AG08395 (cell line): Measurements from ENCODE around the gene ZC3H18.
A peak's percentile ranks its signal among the peaks of the same experiment; 100 is the strongest.

Experiments used
- DNase-seq: peaks from one replicate; pipeline ENCODE4 v3.0.0; 2012; ENCODE audit warnings: mixed read lengths, low spot score

ZC3H18 gene

DNA sequence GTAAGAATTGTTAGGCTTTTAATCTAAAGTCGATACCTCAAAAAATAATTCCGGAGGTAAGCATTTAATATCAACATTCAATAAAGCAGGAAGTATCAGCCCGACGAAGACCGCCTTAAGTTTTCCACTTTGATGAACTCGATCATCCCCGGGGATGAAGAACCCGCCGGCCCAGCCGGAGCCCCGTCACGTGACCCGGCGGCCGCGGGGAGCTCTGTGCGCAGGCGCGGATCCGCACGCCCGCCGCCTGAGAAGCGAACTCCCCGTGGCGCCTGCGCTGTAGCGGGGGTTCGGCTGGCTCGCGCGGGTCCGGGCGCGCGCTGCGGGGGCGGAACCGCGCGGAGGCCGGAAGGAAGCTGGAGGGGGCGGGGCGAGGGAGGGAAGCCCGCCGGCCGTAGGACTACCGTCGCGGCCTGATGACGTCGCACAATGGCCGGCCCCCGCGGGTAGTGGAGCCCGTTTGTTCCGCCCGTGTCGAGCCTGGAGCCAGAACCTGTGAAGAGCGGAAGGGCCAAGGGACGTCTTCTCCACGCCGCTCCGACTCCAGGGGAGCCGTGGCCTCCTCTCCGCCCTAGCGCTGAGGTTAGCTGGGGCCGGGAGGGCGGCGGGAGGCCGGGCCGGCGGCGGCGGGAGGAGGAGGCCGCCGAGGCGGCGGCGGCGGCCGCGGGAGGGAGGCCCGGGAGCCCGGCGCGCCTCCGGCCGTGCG is at the start of gene ZC3H18:
ZC3H18 (plus strand) TSS at position 419 of the 706 bp plus-strand sequence. CDS start 6,721 bp downstream, outside the sequence.
- DNase-seq, result peak; percentile 100

DNA sequence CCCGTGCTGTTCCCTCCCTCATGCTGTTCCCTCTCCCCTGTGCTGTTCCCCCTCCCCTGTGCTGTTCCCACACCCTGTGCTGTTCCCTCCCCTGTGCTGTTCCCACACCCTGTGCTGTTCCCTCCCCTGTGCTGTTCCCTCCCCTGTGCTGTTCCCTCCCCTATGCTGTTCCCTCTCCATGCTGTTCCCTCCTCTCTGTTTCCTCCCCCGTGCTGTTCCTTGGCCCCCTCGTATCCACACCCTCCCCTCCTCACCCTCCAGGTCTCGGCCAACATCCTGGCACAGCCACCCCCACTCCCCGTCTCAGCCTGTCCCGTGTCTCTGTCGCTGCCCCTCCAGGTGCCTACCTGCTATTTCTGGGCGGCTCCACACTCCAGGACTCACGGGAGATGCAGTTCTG is 48.5 kb upstream of the ZC3H18 start:
- DNase-seq, result no peak

DNA sequence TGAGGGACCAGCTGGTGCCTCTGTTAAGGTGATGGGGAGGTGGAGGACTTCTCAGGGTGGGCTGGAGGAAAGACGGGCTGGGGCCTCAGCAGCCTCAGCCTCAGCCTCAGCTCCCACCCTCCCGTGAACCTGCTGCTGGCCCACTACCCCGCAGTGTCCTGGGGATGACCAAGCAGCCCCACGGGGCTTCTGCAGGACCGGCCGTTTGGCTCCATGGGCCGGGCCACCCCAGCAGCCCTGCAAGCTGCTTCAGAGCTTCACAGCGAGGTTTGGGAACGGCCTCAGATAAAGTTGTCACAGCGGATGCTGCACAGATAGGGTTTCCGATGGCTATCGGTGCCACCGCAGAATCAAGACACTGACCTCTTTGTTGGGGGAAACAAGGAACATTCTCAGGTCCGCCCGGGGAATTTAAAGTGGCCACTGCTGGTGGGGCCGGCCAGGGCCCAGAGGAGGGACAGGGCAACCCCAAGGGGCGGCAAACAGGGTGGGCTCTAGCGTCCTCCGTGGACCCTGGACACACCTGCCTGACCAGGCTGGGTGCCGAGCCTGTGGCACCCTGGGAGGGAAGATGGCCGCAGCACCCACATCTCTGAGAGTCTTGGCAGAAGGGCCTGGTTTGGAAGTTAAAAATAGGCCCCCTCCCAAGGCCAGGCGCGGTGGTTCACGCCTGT is 47.8 kb upstream of the ZC3H18 start:
- no peak for DNase-seq

DNA sequence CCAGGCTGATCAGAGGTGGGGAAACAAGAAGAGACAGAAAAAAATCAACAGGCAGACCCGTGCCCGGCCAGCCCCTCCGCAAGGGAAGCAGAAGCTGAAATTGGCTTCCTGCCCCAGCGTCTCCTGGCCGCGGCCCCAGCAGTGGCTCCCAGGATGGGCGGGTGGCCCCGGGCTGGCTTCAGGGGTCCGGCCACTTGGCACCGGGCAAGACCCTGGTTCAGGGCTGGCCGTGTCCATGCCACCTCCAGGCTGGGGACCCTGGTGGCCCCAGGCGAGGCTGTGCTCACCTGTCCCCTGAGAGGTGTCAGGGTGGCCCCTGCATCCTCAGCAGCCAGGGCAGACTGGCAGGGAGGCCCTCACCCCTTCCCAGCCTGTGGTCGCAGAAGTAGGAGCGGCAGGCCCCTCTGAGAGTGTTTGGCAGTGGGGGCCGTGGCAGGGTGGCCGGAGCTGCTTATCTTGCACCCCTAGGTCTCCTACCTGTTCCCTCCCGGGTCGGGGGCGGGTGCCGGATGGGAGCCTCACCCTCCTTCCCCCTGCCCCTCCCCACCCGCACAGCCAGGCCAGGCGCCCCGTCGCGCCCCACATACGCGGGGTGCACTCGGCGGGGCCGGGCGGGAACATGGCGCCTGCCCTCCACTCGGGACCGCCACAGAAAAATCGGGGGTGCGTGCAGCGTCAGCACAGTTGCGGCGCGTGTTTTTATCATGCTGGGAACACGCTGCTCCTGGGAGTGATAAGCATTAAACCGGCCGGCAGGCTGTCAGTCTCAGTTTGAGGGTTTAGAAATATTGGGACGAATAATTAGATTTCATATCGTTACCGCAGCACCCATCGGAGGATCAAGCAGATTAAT is 46.7 kb upstream of the ZC3H18 start:
- DNase-seq, result no peak

DNA sequence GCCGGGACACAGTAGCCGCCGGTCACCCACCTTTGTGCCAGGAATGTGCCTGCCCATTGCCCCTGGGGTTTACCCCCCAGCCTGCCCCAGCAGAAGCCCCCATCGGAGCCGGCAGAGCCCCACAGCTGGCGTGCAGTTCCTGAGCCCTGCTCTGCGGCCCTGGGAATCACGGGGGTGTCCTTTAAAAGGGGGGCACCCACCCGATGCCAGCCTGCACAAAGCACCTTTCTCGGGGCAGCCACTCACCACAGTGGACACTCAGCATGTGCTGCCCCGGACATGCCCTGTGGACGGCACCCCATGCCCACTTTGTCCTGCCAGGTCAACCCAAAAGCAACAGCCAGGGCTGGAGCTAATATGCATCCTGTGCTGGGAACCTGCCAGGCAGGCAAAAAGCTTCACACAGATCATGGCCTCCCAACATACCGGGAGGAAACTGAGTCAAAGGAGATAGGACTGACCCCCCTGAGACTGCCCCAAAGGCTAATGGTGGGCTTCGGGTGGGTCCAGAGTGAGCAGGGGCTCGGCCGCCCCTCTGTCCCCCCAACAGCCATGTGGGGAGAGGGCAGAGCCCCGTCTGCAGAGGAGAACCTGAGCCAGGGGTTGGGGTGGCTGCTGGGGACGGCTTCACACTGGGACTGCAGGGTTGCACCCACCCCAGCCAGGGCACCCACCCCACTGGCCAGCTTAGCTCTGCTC is 45.8 kb upstream of the ZC3H18 start:
- no peak for DNase-seq

DNA sequence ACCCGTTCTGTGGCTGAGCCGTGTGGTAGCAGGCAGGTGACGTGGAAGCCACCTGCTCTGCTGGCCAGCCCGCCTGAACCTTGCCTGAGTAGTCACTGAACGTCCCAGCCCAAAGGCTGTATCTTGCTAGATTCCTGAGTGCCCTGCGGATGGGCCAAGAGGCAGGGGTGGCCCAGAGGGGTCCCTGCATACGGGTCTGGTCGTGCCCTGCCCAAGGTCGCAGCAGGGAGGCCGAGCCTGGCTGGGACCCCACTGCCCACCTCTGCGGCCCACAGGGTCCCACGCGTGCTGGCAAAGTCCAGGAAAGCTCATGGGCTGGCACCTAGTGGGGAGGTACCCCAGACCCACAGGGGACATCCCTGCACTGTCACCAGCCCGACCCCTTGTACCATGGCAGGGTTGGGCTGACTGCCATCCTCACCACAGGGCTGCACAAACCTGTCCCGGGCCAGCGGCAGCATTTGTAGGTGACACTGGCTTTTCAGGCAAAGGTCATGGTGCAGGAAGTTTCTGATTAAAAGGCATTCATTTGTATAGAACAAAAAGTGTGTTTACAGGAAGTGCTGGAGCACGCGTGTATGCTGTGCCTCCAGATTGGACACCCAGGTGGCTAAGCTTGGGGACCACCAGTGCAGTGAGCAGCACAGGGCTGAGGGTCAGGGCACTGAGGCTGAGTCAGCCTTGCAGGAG is 45.1 kb upstream of the ZC3H18 start:
- no peak for DNase-seq

DNA sequence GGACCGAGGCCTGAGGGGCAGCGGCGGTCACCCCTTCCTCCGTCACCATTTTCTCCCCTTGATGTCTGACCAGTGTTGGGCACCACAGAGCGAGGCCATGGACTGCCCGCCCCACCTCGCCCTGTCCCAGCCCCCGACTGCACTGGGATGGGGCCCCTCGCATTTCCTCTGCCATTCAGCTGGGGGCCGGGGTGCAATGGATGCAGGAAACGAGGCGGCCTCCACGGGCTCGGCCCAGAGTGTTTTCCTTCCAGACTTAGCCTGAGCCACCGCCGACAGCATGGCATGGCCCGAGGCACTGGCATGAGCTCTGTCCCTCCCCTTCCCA is 44.6 kb upstream of the ZC3H18 start:
- DNase-seq, result no peak

DNA sequence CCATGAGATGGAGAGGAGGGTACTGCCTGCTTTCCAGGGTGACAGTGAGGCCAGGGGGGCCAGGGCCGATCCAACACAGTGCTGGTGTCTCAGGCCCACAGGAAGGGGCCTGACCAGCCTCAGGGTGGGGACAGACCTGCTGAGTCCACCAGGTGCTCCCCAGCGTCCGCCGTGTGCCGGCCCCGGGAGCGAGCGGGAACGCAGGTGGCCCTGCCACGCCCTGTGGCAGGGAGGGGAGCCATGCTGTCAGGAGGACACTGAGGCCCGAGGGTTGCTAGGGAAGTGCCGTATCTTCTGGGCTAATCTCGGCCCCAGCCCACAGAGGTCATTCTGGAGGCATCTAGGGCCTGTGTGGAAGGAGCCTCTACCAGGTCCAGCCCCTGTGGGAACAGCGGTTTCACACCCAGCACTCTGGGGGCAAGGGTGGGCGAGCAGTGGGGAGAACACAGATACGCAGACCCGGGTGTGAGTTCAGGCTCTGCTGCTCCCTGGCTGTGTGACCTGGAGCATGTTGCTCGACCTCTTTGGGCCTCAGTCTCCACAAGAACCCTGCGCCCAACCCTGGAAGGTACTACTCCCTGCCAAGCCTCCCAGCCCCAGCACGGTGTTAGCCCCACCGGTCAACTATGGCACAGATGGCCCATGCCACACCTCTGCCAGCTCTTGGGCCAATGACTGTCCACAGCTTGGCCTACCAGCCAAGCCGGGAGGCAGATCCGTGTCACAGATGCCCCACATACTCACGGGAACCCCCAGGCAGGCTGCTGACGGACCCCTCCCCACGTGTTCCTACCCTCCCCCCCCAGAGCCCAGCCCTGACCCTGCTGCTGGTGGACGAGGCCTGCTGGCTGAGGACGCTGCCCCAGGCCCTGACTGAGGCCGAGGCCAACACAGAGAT is 43.9 kb upstream of the ZC3H18 start:
- DNase-seq, result no peak

DNA sequence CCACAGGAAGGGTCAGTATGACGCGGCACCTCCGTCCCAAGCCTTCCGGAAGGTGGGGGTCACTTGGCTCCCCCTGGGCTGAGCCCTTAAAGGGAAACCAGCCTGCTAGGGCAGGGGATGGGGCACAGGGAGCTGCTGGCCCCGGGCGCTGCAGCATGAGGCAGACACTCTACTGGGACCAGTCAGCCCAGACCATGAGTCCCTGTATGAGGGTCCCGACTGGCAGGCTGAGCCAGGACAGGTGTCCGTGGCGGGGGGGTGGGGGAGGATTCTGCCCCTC is 43.4 kb upstream of the ZC3H18 start:
- no peak for DNase-seq

DNA sequence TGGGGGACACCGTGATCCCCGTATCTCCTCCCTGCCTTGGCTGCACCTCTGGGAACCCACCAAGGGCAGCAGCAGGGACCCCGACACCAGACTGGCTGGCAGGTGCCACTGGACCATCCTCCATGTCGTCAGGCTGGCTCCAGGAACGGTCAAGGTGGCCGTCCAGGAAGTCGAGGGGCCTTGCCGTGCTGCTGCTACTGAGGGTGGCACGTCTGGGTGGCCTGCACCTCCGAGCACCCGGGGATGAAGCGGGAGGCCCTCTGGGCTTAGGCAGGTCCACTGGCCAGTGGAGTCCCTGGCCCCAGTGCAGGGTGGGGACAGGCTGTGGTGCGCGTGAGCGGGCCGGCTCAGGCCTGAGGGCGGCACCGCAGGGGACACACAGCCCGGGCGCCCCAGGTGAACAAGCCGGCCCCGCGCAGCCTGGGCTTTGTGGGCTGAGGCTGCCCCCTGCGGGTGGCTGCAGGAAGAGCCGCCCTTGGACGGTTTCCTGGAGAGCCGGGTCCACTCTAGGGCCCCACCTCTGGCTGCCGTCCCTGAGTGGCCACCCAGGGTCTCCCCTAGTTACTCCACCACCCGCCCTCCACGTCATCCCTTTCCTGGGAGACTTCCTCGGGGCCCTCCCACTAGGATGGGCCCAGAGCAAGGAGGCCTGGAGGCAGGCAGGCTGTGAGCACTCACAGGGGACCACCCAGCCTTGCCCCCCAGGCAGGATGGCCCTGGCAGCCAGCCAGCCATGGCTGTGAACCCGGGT is 42.8 kb upstream of the ZC3H18 start:
- DNase-seq, result peak; percentile 79

DNA sequence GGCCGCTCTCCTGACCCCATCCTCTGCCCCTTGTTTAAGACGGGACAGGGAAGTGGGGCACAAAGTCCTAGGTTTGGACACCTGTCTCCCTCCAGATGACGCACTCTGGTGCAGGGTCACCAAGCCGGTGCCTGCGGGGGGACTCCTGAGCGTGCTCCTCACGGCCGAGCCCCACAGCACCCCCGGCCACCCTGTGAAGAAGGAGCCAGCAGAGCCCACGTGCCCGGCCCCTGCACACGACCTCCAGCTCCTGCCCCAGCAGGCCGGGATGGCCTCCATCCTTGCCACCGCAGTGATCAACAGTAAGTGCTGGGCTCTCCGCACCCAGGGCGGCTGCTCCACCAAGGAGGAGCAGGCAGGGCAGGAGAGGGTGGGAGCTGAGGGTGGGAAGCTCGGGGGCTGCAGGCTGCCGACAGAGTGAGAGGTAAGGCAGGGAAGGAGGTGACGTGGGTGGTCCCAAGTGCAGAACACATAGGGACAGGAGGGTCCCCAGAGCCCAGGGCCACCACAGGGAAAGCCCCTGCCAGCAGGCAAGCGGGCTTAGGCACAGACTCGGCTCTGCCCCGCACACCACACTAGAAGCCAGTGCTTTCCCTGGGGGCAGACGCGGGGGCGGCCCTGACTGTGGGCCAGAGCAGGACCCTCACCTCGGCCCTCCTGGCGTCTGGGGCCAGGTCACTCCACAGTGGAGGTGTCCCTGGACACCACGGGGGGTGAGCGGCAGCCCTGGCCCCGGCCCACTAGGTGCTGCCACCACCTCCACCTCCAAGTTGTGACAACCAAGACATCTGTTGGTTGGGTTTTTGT is 42.1 kb upstream of the ZC3H18 start:
- DNase-seq, result no peak

DNA sequence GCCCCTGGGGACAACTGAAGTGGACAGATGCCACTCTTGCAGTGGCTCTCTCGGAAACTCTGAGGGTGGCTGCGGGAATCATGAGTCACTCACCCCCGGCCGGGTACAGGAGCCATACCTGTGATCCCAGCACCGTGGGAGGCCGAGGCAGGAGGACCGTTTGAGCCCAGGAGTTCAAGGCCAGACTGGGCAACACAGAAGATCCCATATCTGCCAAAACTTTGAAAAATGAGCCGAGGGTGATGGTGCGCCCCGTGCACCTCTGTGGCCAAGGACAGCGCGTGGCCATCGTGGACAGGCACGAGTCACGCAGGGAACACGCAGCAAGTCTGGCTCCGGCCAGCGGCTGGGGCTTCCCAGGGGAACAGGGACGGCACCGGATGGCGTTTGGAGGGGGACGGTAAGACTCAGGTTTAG is 41.3 kb upstream of the ZC3H18 start:
- DNase-seq, result no peak

DNA sequence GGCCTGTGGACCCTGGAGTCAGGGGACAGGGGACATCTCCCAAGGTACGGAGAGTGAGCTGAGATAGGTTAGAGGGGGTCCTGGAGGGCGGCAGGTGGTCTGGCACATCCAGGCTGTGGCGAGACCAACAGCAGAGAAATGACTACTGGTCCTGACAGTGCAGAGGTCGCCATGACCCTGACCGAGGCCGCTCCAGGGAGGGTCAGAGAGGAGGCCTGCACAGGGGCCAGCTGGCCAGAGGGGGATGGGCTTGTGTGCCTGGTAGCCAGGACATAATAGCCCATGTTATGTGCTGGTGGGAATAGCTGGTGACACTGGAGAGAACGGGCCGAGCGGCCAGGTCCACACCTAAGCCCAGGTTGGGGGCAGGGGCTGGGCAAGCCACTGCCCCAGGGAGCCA is 40.6 kb upstream of the ZC3H18 start:
- no peak for DNase-seq

DNA sequence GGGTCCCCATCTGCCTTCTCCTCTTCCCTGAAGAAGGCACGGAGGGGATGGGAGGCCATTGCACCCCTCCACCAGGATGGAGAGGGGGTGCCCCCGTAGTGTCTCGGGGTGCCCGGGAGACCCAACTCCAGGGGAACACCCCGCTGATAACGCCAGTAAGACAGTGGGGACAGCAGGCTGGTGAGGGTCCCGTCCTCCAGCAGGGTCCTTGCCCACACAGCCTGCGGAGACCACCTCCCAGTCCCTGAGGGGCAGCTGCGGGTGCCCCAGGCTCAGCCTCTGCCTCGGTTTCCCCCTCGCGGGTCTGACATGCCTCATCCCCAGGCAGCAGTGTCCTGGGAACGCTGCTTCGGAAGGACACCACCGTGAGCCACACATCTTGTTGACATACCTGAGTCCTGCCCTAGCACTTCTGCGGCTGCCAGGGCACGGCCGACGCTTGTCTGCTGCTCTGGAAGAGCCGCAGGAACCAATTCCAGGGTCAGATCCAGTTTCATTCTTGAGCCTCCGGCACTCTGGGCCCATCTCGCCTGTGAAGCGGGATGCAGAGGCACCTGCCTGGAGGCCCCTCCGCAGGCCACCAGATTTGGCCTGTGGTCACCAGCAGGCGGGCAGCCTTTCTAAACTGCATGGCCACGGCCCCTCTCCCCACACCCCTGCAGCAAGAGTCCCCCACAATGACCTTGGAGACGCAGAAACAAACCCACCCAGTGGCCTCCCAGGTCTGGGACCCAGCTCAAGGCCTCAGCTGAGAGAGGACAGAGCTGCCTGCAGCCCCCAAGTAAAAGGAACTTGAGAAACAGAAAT is 39.9 kb upstream of the ZC3H18 start:
- DNase-seq, result no peak

DNA sequence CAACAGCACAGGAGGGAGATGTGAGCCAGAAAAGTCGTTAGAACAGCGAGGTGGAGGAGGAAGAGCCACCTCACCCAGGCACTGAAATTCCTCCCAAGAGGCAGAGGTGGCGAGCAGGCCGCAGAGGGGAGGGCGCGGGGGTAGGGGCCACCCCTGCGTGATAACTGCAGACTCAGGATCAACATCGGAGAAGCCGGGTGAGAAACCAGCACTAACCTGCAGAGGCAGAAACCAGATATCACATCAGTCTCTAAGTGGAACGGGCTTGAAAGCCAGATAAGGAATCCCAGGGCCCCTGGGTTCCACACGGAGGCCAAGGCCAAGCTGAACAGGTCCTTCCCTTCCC is 39.4 kb upstream of the ZC3H18 start:
- no peak for DNase-seq

DNA sequence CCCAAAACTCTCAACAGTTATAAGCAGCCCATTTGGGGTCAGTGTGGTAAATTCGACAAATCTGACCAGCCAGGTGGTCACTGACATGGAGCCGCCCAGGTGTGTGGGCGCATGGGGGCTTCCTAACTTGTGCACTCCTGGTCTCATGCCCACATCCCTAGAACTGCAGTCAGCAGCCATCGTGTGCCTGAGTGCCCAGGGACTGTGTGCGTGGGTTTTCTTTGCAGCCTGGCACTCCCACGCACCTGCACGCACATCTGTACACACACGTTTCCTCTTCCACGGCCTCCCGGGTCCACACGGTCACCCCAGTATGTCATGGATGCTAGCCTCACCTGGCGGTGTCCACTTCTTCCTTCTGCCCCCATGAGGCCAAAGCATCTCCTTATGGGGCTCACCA is 38.9 kb upstream of the ZC3H18 start:
- no peak for DNase-seq

DNA sequence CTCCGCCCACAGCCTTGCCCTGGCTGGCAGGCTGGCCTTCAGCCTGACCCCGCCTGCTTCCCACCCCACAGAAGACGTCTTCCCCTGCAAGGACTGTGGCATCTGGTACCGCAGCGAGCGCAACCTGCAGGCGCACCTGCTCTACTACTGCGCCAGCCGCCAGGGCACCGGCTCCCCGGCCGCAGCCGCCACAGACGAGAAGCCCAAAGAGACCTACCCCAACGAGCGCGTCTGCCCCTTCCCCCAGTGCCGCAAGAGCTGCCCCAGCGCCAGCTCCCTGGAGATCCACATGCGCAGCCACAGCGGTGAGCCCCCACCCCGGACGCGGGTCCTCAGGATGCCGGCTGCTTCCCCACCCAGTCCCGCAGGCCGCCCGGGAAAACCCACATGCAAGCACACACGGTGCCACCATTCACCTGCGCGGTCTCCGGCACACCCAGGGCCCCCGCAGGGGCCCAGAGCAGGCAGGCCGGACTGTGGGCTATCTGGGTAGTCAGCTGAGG is 38.2 kb upstream of the ZC3H18 start:
- no peak for DNase-seq

DNA sequence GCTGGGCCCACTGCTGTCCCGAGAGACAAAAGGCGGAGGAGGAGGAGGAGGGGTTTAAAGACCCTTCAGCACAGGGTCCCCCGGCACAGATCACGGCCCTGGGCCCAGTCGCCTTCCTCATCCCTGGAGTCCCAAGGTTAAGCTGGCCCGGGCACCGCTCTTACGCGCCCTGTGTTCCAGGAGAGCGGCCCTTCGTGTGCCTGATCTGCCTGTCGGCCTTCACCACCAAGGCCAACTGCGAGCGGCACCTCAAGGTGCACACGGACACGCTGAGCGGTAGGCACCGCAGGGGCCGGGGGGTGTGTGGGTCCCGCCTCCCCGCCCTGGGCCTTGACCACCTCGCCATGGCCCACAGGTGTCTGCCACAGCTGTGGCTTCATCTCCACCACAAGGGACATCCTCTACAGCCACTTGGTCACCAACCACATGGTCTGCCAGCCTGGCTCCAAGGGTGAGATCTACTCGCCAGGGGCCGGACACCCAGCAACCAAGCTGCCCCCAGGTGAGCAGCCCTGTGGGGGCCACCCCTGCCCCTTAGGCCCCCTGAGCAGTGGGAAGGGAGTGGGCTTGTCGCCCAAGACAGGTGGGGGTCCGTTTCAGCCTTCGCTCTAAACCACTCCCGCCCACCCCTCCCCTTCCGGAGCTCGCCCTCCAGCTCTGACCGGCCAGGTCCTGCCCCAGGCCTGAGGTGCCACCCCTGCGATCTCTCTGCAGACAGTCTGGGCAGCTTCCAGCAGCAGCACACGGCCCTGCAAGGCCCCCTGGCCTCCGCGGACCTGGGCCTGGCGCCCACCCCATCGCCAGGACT is 37.6 kb upstream of the ZC3H18 start:
- no peak for DNase-seq
